ENCODE results near the gene MVB12B.

DNA sequence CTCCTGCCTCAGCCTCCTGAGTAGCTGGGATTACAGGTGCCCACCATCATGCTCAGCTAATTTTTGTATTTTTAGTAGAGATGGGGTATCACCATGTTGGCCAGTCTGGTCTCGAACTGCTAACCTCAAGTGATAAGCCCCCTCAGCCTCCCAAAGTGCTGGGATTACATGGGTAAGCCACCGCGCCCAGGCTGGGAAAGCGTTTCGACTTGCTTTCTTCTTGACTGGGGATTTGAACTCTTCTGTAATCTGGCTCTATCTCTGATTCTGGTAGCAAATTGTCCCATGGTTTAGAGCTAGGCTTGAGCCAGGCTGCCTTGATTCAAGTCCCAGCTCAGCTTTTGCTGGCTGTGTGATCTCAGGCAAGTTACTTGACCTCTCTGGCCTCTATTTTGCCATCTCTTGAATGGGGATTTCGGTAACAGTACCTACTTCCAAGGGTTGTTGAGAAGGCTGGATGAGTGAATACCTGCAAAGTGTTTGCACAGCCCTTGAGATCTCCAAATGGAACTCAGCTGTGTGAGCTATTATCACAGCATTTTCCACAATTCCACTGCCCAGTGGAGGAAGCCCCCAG is 20.5 kb upstream of the MVB12B start:
- TF ChIP-seq, protein P1, sequence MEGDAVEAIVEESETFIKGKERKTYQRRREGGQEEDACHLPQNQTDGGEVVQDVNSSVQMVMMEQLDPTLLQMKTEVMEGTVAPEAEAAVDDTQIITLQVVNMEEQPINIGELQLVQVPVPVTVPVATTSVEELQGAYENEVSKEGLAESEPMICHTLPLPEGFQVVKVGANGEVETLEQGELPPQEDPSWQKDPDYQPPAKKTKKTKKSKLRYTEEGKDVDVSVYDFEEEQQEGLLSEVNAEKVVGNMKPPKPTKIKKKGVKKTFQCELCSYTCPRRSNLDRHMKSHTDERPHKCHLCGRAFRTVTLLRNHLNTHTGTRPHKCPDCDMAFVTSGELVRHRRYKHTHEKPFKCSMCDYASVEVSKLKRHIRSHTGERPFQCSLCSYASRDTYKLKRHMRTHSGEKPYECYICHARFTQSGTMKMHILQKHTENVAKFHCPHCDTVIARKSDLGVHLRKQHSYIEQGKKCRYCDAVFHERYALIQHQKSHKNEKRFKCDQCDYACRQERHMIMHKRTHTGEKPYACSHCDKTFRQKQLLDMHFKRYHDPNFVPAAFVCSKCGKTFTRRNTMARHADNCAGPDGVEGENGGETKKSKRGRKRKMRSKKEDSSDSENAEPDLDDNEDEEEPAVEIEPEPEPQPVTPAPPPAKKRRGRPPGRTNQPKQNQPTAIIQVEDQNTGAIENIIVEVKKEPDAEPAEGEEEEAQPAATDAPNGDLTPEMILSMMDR (IDR thresholded peaks at IDR 0.05; ENCODE audit: insufficient read depth, low read depth, low read length) = no peak
- TF ChIP-seq EZH2 (IDR thresholded peaks at IDR 0.05; ENCODE audit: insufficient read depth, low read length) = no peak

All from astrocyte (in vitro differentiated cells and primary cell).